Measurements from ENCODE around the gene CNTN6. TPM values are rescaled to one million over a fixed set of nuclear protein-coding genes. Genes with fewer than 3 reads are reported as not detected.

The CNTN6 gene
- total and polyA plus RNA-seq, 2 donors (not counting 1 experiment from before 2014, with no cell fraction given), result not detected

DNA sequence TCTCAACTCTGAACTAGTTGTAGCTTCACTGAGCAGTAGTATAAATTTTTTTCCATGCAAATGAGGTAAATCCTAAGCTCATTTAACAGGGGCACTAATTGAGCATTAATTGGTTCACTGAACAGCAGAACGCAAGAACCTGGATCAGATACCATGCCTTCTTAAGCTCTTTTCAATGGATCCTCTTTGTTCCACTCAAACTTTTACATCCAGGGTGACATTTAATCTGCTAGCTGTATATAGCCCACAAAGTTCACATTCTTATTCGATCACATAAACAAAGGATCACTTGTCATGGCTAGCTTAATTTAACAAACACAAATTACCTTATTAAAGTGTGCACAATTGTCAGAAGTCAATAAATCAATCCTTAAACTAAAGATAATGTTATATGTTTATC, 281.6 kb downstream of the CNTN6 start:
- Histone ChIP-seq H3K4me2 (replicated peaks; ENCODE audit: low read depth, low read length, poor library complexity, severe bottlenecking) (no peak overlapping the region), H3K4me1 (ENCODE audit: control insufficient read depth in 2 of 2, insufficient read depth in 2 of 2, low read length in 2 of 2) (no peaks in the 10 kb centered on the region), H3K27ac (ENCODE audit: low read length in 2 of 2) (no peak overlapping the region), H3K79me2 (ENCODE audit: control insufficient read depth, insufficient read depth, low read length) (no peaks in the 10 kb centered on the region), H3K4me3 (ENCODE audit: control extremely low read depth in 1 of 5, extremely low read depth in 1 of 5, insufficient read depth in 1 of 5, low read depth in 2 of 5, low read length in 4 of 5) (no peak overlapping the region), H4K20me1 (ENCODE audit: control insufficient read depth, insufficient read depth, low read length, poor library complexity, severe bottlenecking) (no peaks in the 10 kb centered on the region), H3K9me3 (ENCODE audit: control extremely low read depth in 1 of 3, control insufficient read depth in 2 of 3, insufficient read depth in 1 of 3, low read length in 2 of 3) (no peaks in the 10 kb centered on the region), H3K9ac (ENCODE audit: low read length) (no peak overlapping the region), H3K27me3 (replicated peaks in 1 of 4; ENCODE audit: control extremely low read depth in 1 of 4, control insufficient read depth in 3 of 4, insufficient read depth in 4 of 4, low read length in 3 of 4) (no peaks in the 10 kb centered on the region), H2AFZ (ENCODE audit: insufficient read depth, low read depth, low read length, poor library complexity, severe bottlenecking) (no peak overlapping the region), H3K36me3 (replicated peaks in 1 of 2; ENCODE audit: control extremely low read depth in 1 of 2, control insufficient read depth in 1 of 2, extremely low read depth in 1 of 2, insufficient read depth in 2 of 2, low read length in 1 of 2) (no peaks in the 10 kb centered on the region)
- 100% methylated on average over 1 of the region's 2 CpGs for WGBS (ENCODE audit: insufficient coverage)
- ChIA-PET CTCF (no interaction called here), POLR2A (no interaction called here)
- ATAC-seq (ENCODE audit: low read depth), result no peak
- DNase-seq, result no peak
- Mint-ChIP-seq H3K4me3 (no peak overlapping the region), H3K27me3 (no peaks in the 10 kb centered on the region), H3K27ac (no peak overlapping the region), H3K4me1 (peaks cover 2% of the 10 kb centered on the region), H3K9me3 (ENCODE audit: insufficient read depth) (no peaks in the 10 kb centered on the region)
- intact Hi-C loops (cut with micrococcal nuclease), result no loop called here
- no peak for TF ChIP-seq EZH2 (IDR thresholded peaks at IDR 0.05; ENCODE audit: borderline replicate concordance, insufficient read depth, low read depth, low read length, poor library complexity, severe bottlenecking)
- TF ChIP-seq, protein P1, sequence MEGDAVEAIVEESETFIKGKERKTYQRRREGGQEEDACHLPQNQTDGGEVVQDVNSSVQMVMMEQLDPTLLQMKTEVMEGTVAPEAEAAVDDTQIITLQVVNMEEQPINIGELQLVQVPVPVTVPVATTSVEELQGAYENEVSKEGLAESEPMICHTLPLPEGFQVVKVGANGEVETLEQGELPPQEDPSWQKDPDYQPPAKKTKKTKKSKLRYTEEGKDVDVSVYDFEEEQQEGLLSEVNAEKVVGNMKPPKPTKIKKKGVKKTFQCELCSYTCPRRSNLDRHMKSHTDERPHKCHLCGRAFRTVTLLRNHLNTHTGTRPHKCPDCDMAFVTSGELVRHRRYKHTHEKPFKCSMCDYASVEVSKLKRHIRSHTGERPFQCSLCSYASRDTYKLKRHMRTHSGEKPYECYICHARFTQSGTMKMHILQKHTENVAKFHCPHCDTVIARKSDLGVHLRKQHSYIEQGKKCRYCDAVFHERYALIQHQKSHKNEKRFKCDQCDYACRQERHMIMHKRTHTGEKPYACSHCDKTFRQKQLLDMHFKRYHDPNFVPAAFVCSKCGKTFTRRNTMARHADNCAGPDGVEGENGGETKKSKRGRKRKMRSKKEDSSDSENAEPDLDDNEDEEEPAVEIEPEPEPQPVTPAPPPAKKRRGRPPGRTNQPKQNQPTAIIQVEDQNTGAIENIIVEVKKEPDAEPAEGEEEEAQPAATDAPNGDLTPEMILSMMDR (IDR thresholded peaks at IDR 0.05), result no peak

DNA sequence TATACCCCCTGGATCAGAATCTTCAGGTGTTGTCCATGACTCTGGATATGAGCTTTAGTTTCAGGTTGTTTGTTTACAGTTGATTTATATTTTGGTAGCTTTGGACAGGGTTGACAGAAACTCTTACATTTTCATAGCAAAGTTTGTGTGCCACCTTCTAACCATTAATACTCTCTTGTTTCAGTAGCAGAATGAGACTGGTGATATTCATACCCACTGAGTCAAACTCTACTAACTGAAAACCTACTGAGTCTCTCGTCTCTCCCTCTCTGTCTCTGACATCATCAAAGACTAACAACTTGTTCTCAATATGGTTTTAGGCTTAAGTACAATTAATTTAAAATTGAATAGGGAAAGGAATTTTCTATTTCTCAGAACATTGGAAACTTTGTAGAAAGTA, 282.3 kb downstream of the CNTN6 start:
- TF ChIP-seq, protein P1 (IDR thresholded peaks at IDR 0.05), result no peak
- TF ChIP-seq EZH2 (IDR thresholded peaks at IDR 0.05; ENCODE audit: borderline replicate concordance, insufficient read depth, low read depth, low read length, poor library complexity, severe bottlenecking), result no peak
- Histone ChIP-seq H3K9ac (ENCODE audit: low read length) (no peak overlapping the region), H3K79me2 (ENCODE audit: control insufficient read depth, insufficient read depth, low read length) (no peaks in the 10 kb centered on the region), H4K20me1 (ENCODE audit: control insufficient read depth, insufficient read depth, low read length, poor library complexity, severe bottlenecking) (no peaks in the 10 kb centered on the region), H3K27me3 (replicated peaks in 1 of 4; ENCODE audit: control extremely low read depth in 1 of 4, control insufficient read depth in 3 of 4, insufficient read depth in 4 of 4, low read length in 3 of 4) (no peaks in the 10 kb centered on the region), H3K4me1 (ENCODE audit: control insufficient read depth in 2 of 2, insufficient read depth in 2 of 2, low read length in 2 of 2) (peaks cover 0 to 4% of the 10 kb centered on the region in 2 donors), H3K27ac (ENCODE audit: low read length in 2 of 2) (no peak overlapping the region), H3K4me3 (ENCODE audit: control extremely low read depth in 1 of 5, extremely low read depth in 1 of 5, insufficient read depth in 1 of 5, low read depth in 2 of 5, low read length in 4 of 5) (no peak overlapping the region), H2AFZ (ENCODE audit: insufficient read depth, low read depth, low read length, poor library complexity, severe bottlenecking) (no peak overlapping the region), H3K9me3 (ENCODE audit: control extremely low read depth in 1 of 3, control insufficient read depth in 2 of 3, insufficient read depth in 1 of 3, low read length in 2 of 3) (no peaks in the 10 kb centered on the region), H3K36me3 (replicated peaks in 1 of 2; ENCODE audit: control extremely low read depth in 1 of 2, control insufficient read depth in 1 of 2, extremely low read depth in 1 of 2, insufficient read depth in 2 of 2, low read length in 1 of 2) (no peaks in the 10 kb centered on the region), H3K4me2 (replicated peaks; ENCODE audit: low read depth, low read length, poor library complexity, severe bottlenecking) (no peak overlapping the region)
- intact Hi-C loops (cut with micrococcal nuclease), result no loop called here
- Mint-ChIP-seq H3K27ac (no peak overlapping the region), H3K9me3 (ENCODE audit: insufficient read depth) (no peaks in the 10 kb centered on the region), H3K27me3 (no peaks in the 10 kb centered on the region), H3K4me1 (peaks cover 7% of the 10 kb centered on the region), H3K4me3 (no peak overlapping the region)
- no peak for DNase-seq
- ATAC-seq (ENCODE audit: low read depth), result no peak
- WGBS (ENCODE audit: insufficient coverage), result no CpG with 5 or more reads among the region's 1 CpG
- POLR2A ChIA-PET, result no interaction called here
- CTCF ChIA-PET, result no interaction called here
